AG09309 (cell line): ENCODE measurements around the gene EEF1G.

Source experiments
- DNase-seq: peaks from one replicate; pipeline ENCODE4 v3.0.0-alpha.2; 2010; ENCODE audit warnings: low read depth
- H3K4me3 ChIP-seq: 2 replicates; pipeline ENCODE4 v1.5.1; 2011; ENCODE audit warnings: mild to moderate bottlenecking, low read depth, low read length, moderate library complexity; ENCODE audit not compliant: control insufficient read depth
- TF ChIP-seq, protein P1 (sequence below): IDR thresholded peaks from 2 replicates; pipeline ENCODE4 v1.5.1; 2011; ENCODE audit warnings: mild to moderate bottlenecking, low read depth, low read length, inconsistent platforms; ENCODE audit not compliant: insufficient read depth, control insufficient read depth; ENCODE audit errors: missing control alignments

The EEF1G gene

DNA sequence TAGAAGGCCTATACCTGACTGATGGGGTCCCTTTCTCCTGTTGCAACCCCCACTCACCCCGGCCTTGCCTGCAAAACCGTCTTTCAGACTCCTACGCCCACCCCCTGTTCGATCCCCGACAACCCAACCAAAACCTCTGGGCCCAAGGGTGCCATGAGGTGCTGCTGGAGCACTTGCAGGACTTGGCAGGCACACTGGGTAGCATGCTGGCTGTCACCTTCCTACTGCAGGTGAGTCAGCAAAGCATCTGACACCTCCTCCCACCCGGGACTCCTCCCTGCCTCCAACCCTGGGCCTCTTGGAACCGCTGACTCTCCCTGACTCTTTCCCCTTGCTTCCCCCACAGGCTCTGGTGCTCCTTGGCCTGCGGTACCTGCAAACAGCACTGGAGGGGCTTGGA lies 40.6 kb upstream of the EEF1G start:
- no peak for DNase-seq
- H3K4me3 ChIP-seq, result no peak overlapping the region
- TF ChIP-seq, protein P1, sequence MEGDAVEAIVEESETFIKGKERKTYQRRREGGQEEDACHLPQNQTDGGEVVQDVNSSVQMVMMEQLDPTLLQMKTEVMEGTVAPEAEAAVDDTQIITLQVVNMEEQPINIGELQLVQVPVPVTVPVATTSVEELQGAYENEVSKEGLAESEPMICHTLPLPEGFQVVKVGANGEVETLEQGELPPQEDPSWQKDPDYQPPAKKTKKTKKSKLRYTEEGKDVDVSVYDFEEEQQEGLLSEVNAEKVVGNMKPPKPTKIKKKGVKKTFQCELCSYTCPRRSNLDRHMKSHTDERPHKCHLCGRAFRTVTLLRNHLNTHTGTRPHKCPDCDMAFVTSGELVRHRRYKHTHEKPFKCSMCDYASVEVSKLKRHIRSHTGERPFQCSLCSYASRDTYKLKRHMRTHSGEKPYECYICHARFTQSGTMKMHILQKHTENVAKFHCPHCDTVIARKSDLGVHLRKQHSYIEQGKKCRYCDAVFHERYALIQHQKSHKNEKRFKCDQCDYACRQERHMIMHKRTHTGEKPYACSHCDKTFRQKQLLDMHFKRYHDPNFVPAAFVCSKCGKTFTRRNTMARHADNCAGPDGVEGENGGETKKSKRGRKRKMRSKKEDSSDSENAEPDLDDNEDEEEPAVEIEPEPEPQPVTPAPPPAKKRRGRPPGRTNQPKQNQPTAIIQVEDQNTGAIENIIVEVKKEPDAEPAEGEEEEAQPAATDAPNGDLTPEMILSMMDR, result no peak

DNA sequence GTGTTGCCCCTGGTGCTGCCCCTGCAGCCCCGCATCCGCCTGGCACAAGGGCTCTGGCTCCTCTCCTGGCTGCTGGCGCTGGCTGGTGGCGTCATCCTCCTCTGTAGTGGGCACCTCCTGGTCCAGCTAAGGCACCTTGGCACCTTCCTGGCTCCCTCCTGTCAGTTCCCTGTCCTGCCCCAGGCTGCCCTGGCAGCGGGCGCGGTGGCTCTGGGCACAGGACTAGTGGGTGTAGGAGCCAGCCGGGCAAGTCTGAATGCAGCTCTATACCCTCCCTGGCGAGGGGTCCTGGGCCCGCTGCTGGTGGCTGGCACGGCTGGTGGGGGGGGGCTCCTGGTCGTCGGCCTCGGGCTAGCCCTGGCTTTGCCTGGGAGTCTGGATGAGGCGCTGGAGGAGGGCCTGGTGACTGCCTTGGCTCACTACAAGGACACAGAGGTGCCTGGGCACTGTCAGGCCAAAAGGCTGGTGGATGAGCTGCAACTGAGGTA lies 39.6 kb upstream of the EEF1G start:
- TF ChIP-seq, protein P1, result no peak
- no peak for DNase-seq
- no peak overlapping the region for H3K4me3 ChIP-seq

DNA sequence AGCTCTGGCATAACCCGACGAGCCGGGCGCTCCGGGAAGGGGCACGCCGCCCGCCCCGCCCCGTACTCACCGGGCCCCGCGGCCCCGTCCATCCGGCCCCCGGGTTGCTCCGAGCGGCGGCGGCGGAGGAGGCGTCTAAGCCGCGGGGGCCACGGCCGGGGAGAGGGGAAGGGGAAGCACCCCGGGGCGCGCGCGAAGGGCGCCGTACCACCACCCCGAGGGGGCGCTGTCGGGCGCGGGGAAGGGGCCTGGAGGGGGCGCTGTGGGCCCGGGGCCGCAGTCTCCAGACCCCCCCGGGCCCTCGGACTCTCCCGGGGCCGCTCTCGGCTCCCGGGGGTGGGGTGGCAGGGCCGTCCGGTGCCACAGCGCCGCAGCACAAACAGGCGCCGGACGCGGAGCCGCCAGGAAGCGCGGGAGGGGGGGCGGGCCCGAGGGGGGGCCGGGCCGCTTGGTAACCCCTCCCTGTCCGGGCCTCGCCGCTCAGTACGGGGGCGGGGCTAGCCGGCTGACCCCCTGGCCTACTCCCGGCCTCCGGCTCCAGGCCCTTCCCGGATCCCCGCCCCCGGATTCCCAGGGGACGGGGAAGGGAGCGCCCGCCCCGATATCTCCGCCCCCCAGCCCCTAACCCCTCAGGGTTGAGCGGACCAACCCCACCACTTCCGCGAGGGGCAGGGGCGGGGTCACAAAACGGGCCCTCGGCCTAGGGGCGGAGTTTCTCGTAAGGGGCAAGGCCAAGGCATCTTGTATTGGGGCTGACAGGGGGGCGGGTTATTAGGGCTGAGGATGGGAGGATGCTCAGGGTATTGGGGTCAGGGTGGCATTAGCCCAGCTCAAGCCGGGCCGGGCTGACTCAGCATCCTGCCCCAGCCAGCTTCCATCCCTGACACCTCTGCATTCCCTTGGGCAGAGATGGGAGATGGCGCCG lies 38.9 kb upstream of the EEF1G start, which contains the start of the genes EML3 and ROM1:
Gene EML3 (minus strand): TSS at position 410 of the 925 bp plus-strand sequence. CDS start 318 bp downstream, at position 92.
Gene ROM1 (plus strand): TSS at position 892 of the 925 bp plus-strand sequence. CDS start 25 bp downstream, at position 917.
- TF ChIP-seq, protein P1, result peak; percentile 82
- no peak for DNase-seq
- H3K4me3 ChIP-seq, result peak within 1 kb of the TSS; percentile 76

DNA sequence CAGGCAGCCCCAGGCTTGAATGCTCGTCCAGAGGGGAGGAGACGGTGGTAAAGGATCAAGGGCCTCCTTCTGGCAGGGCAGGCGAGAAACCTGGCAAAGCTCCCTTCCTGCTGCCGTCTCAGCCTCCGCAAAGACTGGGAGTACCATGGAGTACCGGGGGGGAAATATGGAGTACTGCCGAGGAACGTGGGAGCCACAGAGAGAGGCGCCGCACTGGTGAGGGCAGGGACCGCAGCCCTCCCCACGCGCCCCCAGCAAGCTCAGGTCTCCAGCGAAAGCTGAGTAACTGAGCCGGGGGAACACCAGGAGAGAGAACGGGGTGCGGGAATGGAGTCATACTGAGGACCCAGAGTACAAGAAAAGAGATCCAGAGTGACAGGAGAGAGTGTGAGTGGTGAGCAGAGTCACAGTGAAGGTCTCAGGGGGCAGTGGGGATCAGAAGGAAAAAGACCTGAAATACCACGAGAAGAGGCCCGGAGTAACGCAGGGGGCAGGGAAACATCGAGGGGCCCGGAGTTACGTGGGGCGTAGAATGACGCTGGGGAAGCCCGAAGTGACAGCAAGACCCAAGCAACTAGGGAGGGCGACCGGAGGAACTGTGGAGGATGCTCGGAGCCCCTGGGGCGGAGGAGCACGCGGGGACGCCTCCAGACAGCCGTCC lies 38.1 kb upstream of the EEF1G start:
- TF ChIP-seq, protein P1, result no peak
- no peak for DNase-seq
- peak overlapping the region; percentile 76 for H3K4me3 ChIP-seq

GRCh38 chr11:62610814-62611704 lies 37.4 kb upstream of the EEF1G start:
- DNase-seq, result no peak
- TF ChIP-seq, protein P1, result no peak
- H3K4me3 ChIP-seq, result peak overlapping the region; percentile 76

DNA sequence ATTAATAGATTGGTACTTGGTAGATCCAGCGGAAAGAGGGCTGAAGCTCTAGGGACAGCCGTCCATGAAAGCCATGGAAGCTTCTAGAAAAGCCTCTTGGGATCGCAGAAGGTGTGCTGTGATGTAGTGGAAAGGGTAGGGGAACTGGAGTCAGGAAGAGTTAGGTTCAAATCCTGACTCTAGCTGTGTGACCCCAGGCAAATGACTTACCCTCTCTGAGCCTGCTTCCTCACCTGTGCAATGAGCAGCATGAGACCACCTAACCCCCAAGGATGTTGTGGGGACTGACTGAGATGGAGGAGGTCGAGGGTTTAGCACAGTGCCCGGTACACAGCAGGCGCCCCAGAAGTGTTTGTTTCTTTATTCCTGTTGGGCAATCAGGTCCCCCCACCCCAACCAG lies 36.7 kb upstream of the EEF1G start:
- H3K4me3 ChIP-seq, result no peak overlapping the region
- DNase-seq, result no peak
- TF ChIP-seq, protein P1, result no peak
